ENCODE data around the gene CHORDC1. TPM values are rescaled to one million over a fixed set of nuclear protein-coding genes. Genes with fewer than 3 reads are reported as not detected.

The CHORDC1 gene
- total RNA-seq, 2 experiments from 2014 or later: 62.0 to 86.2 TPM

DNA sequence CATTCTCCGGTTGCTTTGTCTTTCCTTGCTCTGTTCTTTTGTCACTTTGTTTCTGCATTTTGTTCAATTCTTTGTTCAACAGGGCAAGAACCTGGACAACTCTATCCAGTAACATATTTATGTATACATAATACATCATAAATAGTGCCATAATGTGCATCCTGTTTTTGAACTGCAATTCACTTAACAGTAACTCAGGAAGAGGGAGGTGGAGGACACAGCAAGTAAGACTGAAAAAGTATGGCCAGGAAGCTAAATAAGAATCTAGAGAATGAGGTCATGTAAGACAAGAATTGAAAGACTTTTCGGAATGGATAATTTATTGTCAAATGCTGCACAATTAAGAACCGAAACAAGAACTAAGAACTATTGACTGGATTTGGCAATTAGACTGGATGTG lies 29.2 kb upstream of the CHORDC1 start:
- intact Hi-C loops (cut with micrococcal nuclease; ENCODE audit: unreplicated experiment): no loop called here
- no peak for TF ChIP-seq EZH2phosphoT487 (IDR thresholded peaks at IDR 0.05; ENCODE audit: borderline replicate concordance, low read depth, low read length)
- TF ChIP-seq, protein P1, sequence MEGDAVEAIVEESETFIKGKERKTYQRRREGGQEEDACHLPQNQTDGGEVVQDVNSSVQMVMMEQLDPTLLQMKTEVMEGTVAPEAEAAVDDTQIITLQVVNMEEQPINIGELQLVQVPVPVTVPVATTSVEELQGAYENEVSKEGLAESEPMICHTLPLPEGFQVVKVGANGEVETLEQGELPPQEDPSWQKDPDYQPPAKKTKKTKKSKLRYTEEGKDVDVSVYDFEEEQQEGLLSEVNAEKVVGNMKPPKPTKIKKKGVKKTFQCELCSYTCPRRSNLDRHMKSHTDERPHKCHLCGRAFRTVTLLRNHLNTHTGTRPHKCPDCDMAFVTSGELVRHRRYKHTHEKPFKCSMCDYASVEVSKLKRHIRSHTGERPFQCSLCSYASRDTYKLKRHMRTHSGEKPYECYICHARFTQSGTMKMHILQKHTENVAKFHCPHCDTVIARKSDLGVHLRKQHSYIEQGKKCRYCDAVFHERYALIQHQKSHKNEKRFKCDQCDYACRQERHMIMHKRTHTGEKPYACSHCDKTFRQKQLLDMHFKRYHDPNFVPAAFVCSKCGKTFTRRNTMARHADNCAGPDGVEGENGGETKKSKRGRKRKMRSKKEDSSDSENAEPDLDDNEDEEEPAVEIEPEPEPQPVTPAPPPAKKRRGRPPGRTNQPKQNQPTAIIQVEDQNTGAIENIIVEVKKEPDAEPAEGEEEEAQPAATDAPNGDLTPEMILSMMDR (conservative IDR thresholded peaks at IDR 0.05; ENCODE audit: low read length): no peak

DNA sequence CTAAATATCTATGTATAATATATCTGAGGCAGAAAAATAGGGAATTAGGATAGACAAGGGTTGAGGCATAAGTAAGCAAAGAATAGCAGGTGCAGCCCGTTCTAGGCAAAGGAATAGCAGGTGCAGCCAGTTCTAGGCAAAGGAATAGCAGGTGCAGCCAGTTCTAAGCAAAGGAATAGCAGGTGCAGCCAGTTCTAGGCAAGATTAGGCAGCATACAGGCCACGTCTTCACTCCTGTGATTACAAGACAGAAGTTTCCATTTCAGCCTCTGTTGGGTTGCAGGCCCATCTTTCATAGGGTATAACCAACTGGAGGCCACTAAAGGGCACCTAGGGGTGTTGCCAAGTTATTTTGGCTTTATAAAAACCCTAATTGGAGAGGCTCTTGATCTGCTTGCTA lies 28.8 kb upstream of the CHORDC1 start:
- intact Hi-C loops (cut with micrococcal nuclease; ENCODE audit: unreplicated experiment): no loop called here
- POLR2A ChIA-PET: interaction anchor here (0.7 kb wide), 1 partner anchor 1241 kb away, joined by 3 read pairs; no protein-coding TSS in a partner anchor

More for the DNA sequence above, 29.2 kb upstream of the CHORDC1 start:
- Histone ChIP-seq H3K9me2 (ENCODE audit: insufficient read depth, low read length) (no peaks in the 10 kb centered on the region), H3K4me3 (ENCODE audit: low read depth, low read length, poor library complexity, severe bottlenecking) (no peak overlapping the region), H3K79me2 (ENCODE audit: insufficient read depth, low read depth, low read length) (no peaks in the 10 kb centered on the region), H3K36me3 (ENCODE audit: insufficient read depth, low read length) (no peaks in the 10 kb centered on the region), H3K4me2 (ENCODE audit: low read length) (no peak overlapping the region), H3K27ac (ENCODE audit: low read depth, low read length, poor library complexity, severe bottlenecking) (no peak overlapping the region), H2AFZ (ENCODE audit: low read length) (no peak overlapping the region), H3K9me3 (ENCODE audit: low read length) (no peaks in the 10 kb centered on the region), H3K4me1 (ENCODE audit: insufficient read depth, low read length, poor library complexity, severe bottlenecking) (no peaks in the 10 kb centered on the region), H4K20me1 (ENCODE audit: insufficient read depth, low read length) (no peaks in the 10 kb centered on the region)
- no TSS peak for BruUV-seq (replicated peaks)
- POLR2A ChIA-PET: no interaction called here
- CTCF ChIA-PET (ENCODE audit: unreplicated experiment): no interaction called here
- DNase-seq (ENCODE audit: low spot score): no peak

DNA sequence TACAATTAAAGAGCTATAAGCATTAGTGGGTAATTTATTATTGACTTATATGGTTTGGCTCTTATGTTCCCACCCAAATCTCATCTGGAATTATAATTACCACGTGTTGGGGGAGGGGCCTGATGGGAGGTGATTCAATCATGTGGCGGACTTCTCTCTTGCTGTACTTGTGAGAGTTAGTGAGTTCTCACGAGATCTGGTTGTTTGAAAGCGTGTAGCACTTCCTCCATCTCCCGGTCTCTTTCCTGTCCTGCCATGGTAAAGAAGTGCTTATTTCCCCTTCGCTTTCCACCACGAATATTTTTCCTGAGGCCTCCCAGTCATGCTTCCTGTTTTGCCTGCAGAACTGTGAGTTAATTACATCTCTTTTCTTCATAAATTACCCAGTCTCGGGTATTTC lies 28.1 kb upstream of the CHORDC1 start:
- CTCF ChIA-PET (ENCODE audit: unreplicated experiment): no interaction called here
- intact Hi-C loops (cut with micrococcal nuclease; ENCODE audit: unreplicated experiment): no loop called here

More for the DNA sequence above, 28.8 kb upstream of the CHORDC1 start:
- Histone ChIP-seq H3K36me3 (ENCODE audit: insufficient read depth, low read length) (no peaks in the 10 kb centered on the region), H3K4me1 (ENCODE audit: insufficient read depth, low read length, poor library complexity, severe bottlenecking) (no peaks in the 10 kb centered on the region), H3K4me2 (ENCODE audit: low read length) (no peak overlapping the region), H3K79me2 (ENCODE audit: insufficient read depth, low read depth, low read length) (no peaks in the 10 kb centered on the region), H3K4me3 (ENCODE audit: low read depth, low read length, poor library complexity, severe bottlenecking) (no peak overlapping the region), H3K27ac (ENCODE audit: low read depth, low read length, poor library complexity, severe bottlenecking) (no peak overlapping the region), H2AFZ (ENCODE audit: low read length) (no peak overlapping the region), H3K9me3 (ENCODE audit: low read length) (no peaks in the 10 kb centered on the region), H3K9me2 (ENCODE audit: insufficient read depth, low read length) (no peaks in the 10 kb centered on the region), H4K20me1 (ENCODE audit: insufficient read depth, low read length) (no peaks in the 10 kb centered on the region)
- CTCF ChIA-PET (ENCODE audit: unreplicated experiment): no interaction called here
- no TSS peak for BruUV-seq (replicated peaks)
- TF ChIP-seq EZH2phosphoT487 (IDR thresholded peaks at IDR 0.05; ENCODE audit: borderline replicate concordance, low read depth, low read length): no peak
- TF ChIP-seq, protein P1 (conservative IDR thresholded peaks at IDR 0.05; ENCODE audit: low read length): no peak
- DNase-seq (ENCODE audit: low spot score): no peak

More for the DNA sequence above, 28.1 kb upstream of the CHORDC1 start:
- no peaks in the 10 kb centered on the region for H3K9me3 ChIP-seq (ENCODE audit: low read length)
- POLR2A ChIA-PET: interaction anchor here (0.6 to 0.7 kb wide), 2 partner anchors 257 to 1241 kb away, joined by 3 read pairs; no protein-coding TSS in a partner anchor
- no peak overlapping the region for H3K4me2 ChIP-seq (ENCODE audit: low read length)
- H2AFZ ChIP-seq (ENCODE audit: low read length): no peak overlapping the region
- no peaks in the 10 kb centered on the region for H3K36me3 ChIP-seq (ENCODE audit: insufficient read depth, low read length)
- no peaks in the 10 kb centered on the region for H4K20me1 ChIP-seq (ENCODE audit: insufficient read depth, low read length)
- BruUV-seq (replicated peaks): no TSS peak
- H3K79me2 ChIP-seq (ENCODE audit: insufficient read depth, low read depth, low read length): no peaks in the 10 kb centered on the region
- no peaks in the 10 kb centered on the region for H3K4me1 ChIP-seq (ENCODE audit: insufficient read depth, low read length, poor library complexity, severe bottlenecking)
- TF ChIP-seq EZH2phosphoT487 (IDR thresholded peaks at IDR 0.05; ENCODE audit: borderline replicate concordance, low read depth, low read length): no peak
- TF ChIP-seq, protein P1 (conservative IDR thresholded peaks at IDR 0.05; ENCODE audit: low read length): no peak
- DNase-seq (ENCODE audit: low spot score): no peak
- H3K4me3 ChIP-seq (ENCODE audit: low read depth, low read length, poor library complexity, severe bottlenecking): no peak overlapping the region
- H3K27ac ChIP-seq (ENCODE audit: low read depth, low read length, poor library complexity, severe bottlenecking): no peak overlapping the region
- no peaks in the 10 kb centered on the region for H3K9me2 ChIP-seq (ENCODE audit: insufficient read depth, low read length)

All from OCI-LY7 (cell line).